Measurements from ENCODE around the gene FBXL3. TPM values are rescaled to one million over a fixed set of nuclear protein-coding genes. Genes with fewer than 3 reads are reported as not detected.

The FBXL3 gene
- total RNA-seq, 1 experiment from 2014 or later, result 22.0 TPM

DNA sequence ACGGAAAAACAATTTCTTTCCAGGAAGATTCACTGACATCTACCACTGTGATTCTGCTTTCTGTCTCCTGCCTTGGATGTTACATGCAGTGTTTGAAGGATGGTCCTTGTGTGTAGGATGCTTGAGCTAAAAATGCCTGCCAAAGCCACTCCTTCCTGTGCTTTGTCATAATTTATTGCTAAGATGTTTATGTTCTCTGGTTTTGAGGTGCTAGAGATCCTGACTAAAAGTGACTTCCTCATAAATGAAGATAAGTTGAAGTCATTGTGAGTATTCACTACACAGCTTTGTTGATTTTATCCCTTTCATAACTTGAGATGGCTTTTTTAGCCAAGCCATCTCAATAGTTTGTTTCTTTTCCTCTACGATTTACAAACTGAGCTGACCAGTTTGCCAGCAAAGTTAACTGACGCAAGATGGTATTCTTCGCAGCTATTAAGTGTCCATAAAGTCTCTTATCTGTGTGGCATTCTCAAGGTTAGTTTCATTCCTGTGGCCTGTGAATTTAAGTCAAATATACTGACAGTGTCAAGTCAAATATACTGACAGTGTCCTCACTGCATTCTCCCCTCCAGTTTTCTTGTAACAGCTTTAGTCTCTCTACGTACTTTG, 15.7 kb upstream of the FBXL3 start:
- no peaks in the 10 kb centered on the region for H3K9me3 ChIP-seq (ENCODE audit: insufficient read depth, low read depth)
- H3K79me2 ChIP-seq (ENCODE audit: low read depth), result no peaks in the 10 kb centered on the region
- H3F3A ChIP-seq (ENCODE audit: insufficient read depth, low read depth), result no peaks in the 10 kb centered on the region; the same call in 1 of the 2 replicates
- no peaks in the 10 kb centered on the region for H3K9me2 ChIP-seq (ENCODE audit: insufficient read depth)
- no peak for TF ChIP-seq EZH2 (IDR thresholded peaks at IDR 0.05; ENCODE audit: low read depth)
- TF ChIP-seq, protein P1, sequence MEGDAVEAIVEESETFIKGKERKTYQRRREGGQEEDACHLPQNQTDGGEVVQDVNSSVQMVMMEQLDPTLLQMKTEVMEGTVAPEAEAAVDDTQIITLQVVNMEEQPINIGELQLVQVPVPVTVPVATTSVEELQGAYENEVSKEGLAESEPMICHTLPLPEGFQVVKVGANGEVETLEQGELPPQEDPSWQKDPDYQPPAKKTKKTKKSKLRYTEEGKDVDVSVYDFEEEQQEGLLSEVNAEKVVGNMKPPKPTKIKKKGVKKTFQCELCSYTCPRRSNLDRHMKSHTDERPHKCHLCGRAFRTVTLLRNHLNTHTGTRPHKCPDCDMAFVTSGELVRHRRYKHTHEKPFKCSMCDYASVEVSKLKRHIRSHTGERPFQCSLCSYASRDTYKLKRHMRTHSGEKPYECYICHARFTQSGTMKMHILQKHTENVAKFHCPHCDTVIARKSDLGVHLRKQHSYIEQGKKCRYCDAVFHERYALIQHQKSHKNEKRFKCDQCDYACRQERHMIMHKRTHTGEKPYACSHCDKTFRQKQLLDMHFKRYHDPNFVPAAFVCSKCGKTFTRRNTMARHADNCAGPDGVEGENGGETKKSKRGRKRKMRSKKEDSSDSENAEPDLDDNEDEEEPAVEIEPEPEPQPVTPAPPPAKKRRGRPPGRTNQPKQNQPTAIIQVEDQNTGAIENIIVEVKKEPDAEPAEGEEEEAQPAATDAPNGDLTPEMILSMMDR (conservative IDR thresholded peaks at IDR 0.05), result no peak
- ChIA-PET POLR2A (ENCODE audit: unreplicated experiment) (no interaction called here), CTCF (no interaction called here)
- no peaks in the 10 kb centered on the region for H4K20me1 ChIP-seq (ENCODE audit: insufficient read depth)
- H3K4me3 ChIP-seq, result no peak overlapping the region
- H3K27me3 ChIP-seq (ENCODE audit: insufficient read depth, low read depth), result no peaks in the 10 kb centered on the region
- no peaks in the 10 kb centered on the region for H3K4me1 ChIP-seq (replicated peaks; ENCODE audit: insufficient read depth)
- no peaks in the 10 kb centered on the region for H3K36me3 ChIP-seq (ENCODE audit: low read depth)
- no peak overlapping the region for H3K27ac ChIP-seq
- intact Hi-C loops (cut with micrococcal nuclease; ENCODE audit: unreplicated experiment), result no loop called here
- no peak overlapping the region for H3K4me2 ChIP-seq
- BruUV-seq (replicated peaks), result no TSS peak
- DNase-seq, result no peak
- no peak overlapping the region for H2AFZ ChIP-seq

DNA sequence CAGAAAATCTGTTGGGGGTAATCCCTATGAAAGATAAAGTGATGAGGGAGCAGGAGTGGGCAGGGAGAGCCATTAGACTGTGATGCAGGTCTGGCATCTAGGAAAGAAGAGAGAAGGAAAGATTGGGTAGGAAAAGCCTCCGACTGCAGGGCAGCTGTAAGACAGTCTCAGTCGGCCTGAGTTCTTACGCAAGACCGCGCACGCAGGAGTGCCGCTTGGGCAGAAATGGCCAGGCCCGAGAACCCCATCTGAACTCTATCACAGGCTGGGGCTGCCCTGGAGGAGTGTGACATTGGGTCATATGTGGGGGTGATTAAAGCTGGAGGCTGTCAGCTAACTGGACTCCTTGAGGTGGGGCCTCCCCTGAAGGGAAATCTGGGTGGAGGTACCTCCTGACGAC, 13.9 kb upstream of the FBXL3 start:
- no peaks in the 10 kb centered on the region for H3K4me1 ChIP-seq (replicated peaks; ENCODE audit: insufficient read depth)
- BruUV-seq (replicated peaks), result no TSS peak
- H3K9me3 ChIP-seq (ENCODE audit: insufficient read depth, low read depth), result no peaks in the 10 kb centered on the region
- POLR2A ChIA-PET (ENCODE audit: unreplicated experiment), result no interaction called here
- H3F3A ChIP-seq (ENCODE audit: insufficient read depth, low read depth), result no peaks in the 10 kb centered on the region; the same call in 1 of the 2 replicates
- no peak for DNase-seq
- no peaks in the 10 kb centered on the region for H3K9me2 ChIP-seq (ENCODE audit: insufficient read depth)
- no peak overlapping the region for H3K4me2 ChIP-seq
- CTCF ChIA-PET, result no interaction called here
- no peak overlapping the region for H2AFZ ChIP-seq
- intact Hi-C loops (cut with micrococcal nuclease; ENCODE audit: unreplicated experiment), result no loop called here
- no peaks in the 10 kb centered on the region for H3K36me3 ChIP-seq (ENCODE audit: low read depth)
- no peaks in the 10 kb centered on the region for H3K27me3 ChIP-seq (ENCODE audit: insufficient read depth, low read depth)
- no peaks in the 10 kb centered on the region for H4K20me1 ChIP-seq (ENCODE audit: insufficient read depth)
- H3K4me3 ChIP-seq, result no peak overlapping the region
- no peak overlapping the region for H3K27ac ChIP-seq
- TF ChIP-seq EZH2 (IDR thresholded peaks at IDR 0.05; ENCODE audit: low read depth), result no peak
- TF ChIP-seq, protein P1 (conservative IDR thresholded peaks at IDR 0.05), result no peak
- H3K79me2 ChIP-seq (ENCODE audit: low read depth), result no peaks in the 10 kb centered on the region

DNA sequence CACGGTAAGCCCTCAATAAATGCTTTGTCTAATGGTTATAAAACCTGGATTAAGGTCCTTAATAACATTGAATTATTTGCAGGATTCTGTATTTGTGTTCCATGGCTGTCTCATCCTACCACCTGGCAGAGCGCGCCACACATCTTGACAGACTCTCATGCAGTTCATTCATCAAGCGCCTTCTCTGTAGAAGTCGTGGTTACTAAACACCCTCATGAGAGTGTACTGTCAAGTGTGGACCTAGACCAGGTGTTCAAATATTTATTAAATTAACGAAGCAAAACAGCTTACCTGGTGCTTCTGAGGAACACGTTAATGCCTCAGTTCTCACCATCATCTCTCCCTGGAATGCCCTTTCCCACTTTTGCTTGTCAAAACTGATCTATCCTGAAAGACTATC, 13.1 kb upstream of the FBXL3 start:
- intact Hi-C loops (cut with micrococcal nuclease; ENCODE audit: unreplicated experiment), result no loop called here
- Histone ChIP-seq H3K36me3 (ENCODE audit: low read depth) (no peaks in the 10 kb centered on the region), H3K27ac (no peak overlapping the region), H3K4me1 (replicated peaks; ENCODE audit: insufficient read depth) (0 out of 2 replicates have a peak, but pooled peaks cover 2% of the 10 kb centered on the region), H3K9me3 (ENCODE audit: insufficient read depth, low read depth) (no peaks in the 10 kb centered on the region), H3K4me3 (no peak overlapping the region), H3K79me2 (ENCODE audit: low read depth) (no peaks in the 10 kb centered on the region), H3F3A (ENCODE audit: insufficient read depth, low read depth) (no peaks in the 10 kb centered on the region; the same call in 1 of the 2 replicates), H2AFZ (no peak overlapping the region), H3K9me2 (ENCODE audit: insufficient read depth) (no peaks in the 10 kb centered on the region), H4K20me1 (ENCODE audit: insufficient read depth) (no peaks in the 10 kb centered on the region), H3K27me3 (ENCODE audit: insufficient read depth, low read depth) (no peaks in the 10 kb centered on the region), H3K4me2 (no peak overlapping the region)
- BruUV-seq (replicated peaks), result no TSS peak
- no peak for DNase-seq
- TF ChIP-seq, protein P1 (conservative IDR thresholded peaks at IDR 0.05), result no peak
- ChIA-PET POLR2A (ENCODE audit: unreplicated experiment) (no interaction called here), CTCF (no interaction called here)
